RWPE1 (cell line): ENCODE results near the gene TRPM3.
A peak's percentile ranks its signal among the peaks of the same experiment; 100 is the strongest.

ENCODE experiments used
- CTCF ChIA-PET: fragments of 350-600 bp; sonication (Branson Sonifier 250); formaldehyde crosslinking; extraction: SDS; loops from one replicate; lab custom pipeline; 2021; lab: Yijun Ruan, JAX
- POLR2A ChIA-PET: fragments of 400-600 bp; formaldehyde crosslinking; extraction: SDS; loops from one replicate; lab custom pipeline; 2020; ENCODE audit warnings: antibody characterized with exemption; ENCODE audit not compliant: low non-redundant PET; lab: Yijun Ruan, JAX
- DNase-seq: peaks from one replicate; pipeline ENCODE4 v3.0.0; 2012; ENCODE audit warnings: low spot score
- H3K27ac ChIP-seq: fragments of 450-650 bp; 2 replicates; pipeline ENCODE4 v1.5.1; 2017
- CTCF ChIP-seq: fragments of 450-650 bp; conservative IDR thresholded peaks from 2 replicates; pipeline ENCODE4 v1.5.1; 2017; ENCODE audit warnings: low read depth, mild to moderate bottlenecking

TRPM3 gene

DNA sequence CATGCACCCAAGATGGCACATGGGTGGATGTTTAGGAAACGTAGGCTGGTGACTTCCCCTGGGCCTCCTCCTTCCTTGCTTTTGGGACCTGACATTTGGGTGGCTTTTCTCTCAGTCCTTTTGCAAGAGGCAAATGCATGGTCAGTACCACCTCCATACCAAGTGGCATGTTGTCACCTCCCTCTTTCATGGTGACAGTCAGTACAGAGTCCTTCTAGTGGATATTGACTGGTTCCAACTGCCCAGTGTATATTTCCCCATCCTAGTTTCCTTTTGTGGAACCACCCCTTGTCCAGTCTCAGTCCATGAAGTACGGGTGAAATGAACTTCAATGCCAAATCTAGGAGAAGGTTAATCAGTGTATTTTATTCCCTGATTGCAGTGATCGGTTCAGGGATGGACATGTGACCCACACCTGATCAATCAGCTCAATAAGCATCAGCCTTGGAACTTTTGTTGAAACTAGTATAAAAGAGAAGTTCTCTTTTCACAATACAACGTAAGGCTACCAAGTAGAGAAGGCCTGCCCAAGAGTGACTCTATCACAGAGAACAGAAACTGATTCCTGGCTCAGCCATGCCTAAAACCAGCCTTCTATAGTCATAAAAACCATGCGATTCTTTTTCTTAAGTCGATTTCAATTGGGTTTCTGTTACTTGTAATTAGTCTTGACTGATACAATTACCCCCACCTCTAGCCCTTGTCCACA lies 563.6 kb downstream of the TRPM3 start:
- DNase-seq, result no peak
- H3K27ac ChIP-seq, result no peak overlapping the region
- TF ChIP-seq CTCF, result no peak
- POLR2A ChIA-PET, result no interaction called here
- CTCF ChIA-PET, result no interaction called here

- CTCF ChIA-PET, result interaction anchor here (0.6 to 1.2 kb wide), 3 partner anchors 83 to 467 kb away, joined by 3 read pairs; no protein-coding TSS in a partner anchor
- no peak overlapping the region for H3K27ac ChIP-seq
- TF ChIP-seq CTCF, result no peak
- POLR2A ChIA-PET, result no interaction called here
- DNase-seq, result no peak
Measured at GRCh38 chr9:70556771-70557170, 564.6 kb downstream of the TRPM3 start.

- ChIA-PET CTCF (no interaction called here), POLR2A (no interaction called here)
- TF ChIP-seq CTCF, result no peak
- DNase-seq, result no peak
- H3K27ac ChIP-seq, result peak overlapping the region; percentile 90
Measured at GRCh38 chr9:70554881-70555280, 566.5 kb downstream of the TRPM3 start.

GRCh38 chr9:70553707-70554673 lies 567.4 kb downstream of the TRPM3 start:
- ChIA-PET POLR2A (interaction anchor here (0.6 kb wide), 1 partner anchor 9 kb away, joined by 3 read pairs; no protein-coding TSS in a partner anchor), CTCF (no interaction called here)
- peak overlapping the region; percentile 90 for H3K27ac ChIP-seq
- peak; percentile 65 for DNase-seq
- TF ChIP-seq CTCF, result no peak

- ChIA-PET CTCF (no interaction called here), POLR2A (no interaction called here)
Measured at GRCh38 chr9:70552561-70552960, 568.9 kb downstream of the TRPM3 start.

More at GRCh38 chr9:70552561-70552960, 568.9 kb downstream of the TRPM3 start:
- TF ChIP-seq CTCF, result no peak
- no peak overlapping the region for H3K27ac ChIP-seq
- no peak for DNase-seq
